H9 (cell line): ENCODE results near the gene IFT25. TPM values are rescaled to one million over a fixed set of nuclear protein-coding genes. Genes with fewer than 3 reads are reported as not detected.

ENCODE experiments used
- DNase-seq: peaks from one replicate; pipeline ENCODE4 v3.0.0-alpha.2; 2017
- H2AFZ ChIP-seq: one replicate; pipeline ENCODE4 v1.6.1; 2013; ENCODE audit warnings: mild to moderate bottlenecking, low read length, control low read depth, moderate library complexity
- H2AK5ac ChIP-seq: 2 replicates; pipeline ENCODE4 v1.6.1; 2013; ENCODE audit warnings: low read length, control low read depth, mixed read lengths; ENCODE audit not compliant: insufficient read length
- H2BK120ac ChIP-seq: one replicate; pipeline ENCODE4 v1.6.1; 2013; ENCODE audit warnings: low read depth, mild to moderate bottlenecking, low read length, control low read depth, inconsistent platforms; ENCODE audit not compliant: poor library complexity, severe bottlenecking
- H2BK12ac ChIP-seq: 2 replicates; pipeline ENCODE4 v1.6.1; 2013; ENCODE audit warnings: low read length, control low read depth, mixed read lengths, low read depth; ENCODE audit not compliant: insufficient read length
- H2BK15ac ChIP-seq: 2 replicates; pipeline ENCODE4 v1.6.1; 2013; ENCODE audit warnings: low read depth, low read length, control low read depth
- H2BK20ac ChIP-seq: one replicate; pipeline ENCODE4 v1.6.1; 2013; ENCODE audit warnings: low read depth, mild to moderate bottlenecking, low read length, control low read depth, inconsistent platforms; ENCODE audit not compliant: poor library complexity, severe bottlenecking
- H2BK5ac ChIP-seq: 2 replicates; pipeline ENCODE4 v1.6.1; 2013; ENCODE audit warnings: low read length, control low read depth, mixed read lengths; ENCODE audit not compliant: insufficient read length
- H3K14ac ChIP-seq: 2 replicates; pipeline ENCODE4 v1.6.1; 2013; ENCODE audit warnings: low read length, control low read depth; ENCODE audit not compliant: insufficient read depth
- H3K18ac ChIP-seq: 2 replicates; pipeline ENCODE4 v1.6.1; 2013; ENCODE audit warnings: low read depth, mild to moderate bottlenecking, mixed read lengths, low read length, control low read depth; ENCODE audit not compliant: insufficient read length
- H3K23ac ChIP-seq: 2 replicates; pipeline ENCODE4 v1.6.1; 2013; ENCODE audit warnings: low read length, control low read depth, mixed read lengths, low read depth; ENCODE audit not compliant: insufficient read length
- H3K23me2 ChIP-seq: 2 replicates; pipeline ENCODE4 v1.6.1; 2013; ENCODE audit warnings: low read depth, mild to moderate bottlenecking, mixed read lengths, low read length, control low read depth; ENCODE audit not compliant: insufficient read length, poor library complexity, severe bottlenecking
- H3K27ac ChIP-seq: 2 replicates; pipeline ENCODE4 v1.5.1; 2013; ENCODE audit warnings: low read length, control low read depth, mixed read lengths, low read depth; ENCODE audit not compliant: insufficient read length
- H3K27me3 ChIP-seq: 2 replicates; pipeline ENCODE4 v1.6.1; 2013; ENCODE audit warnings: low read length, control low read depth, inconsistent platforms; ENCODE audit not compliant: insufficient read depth
- H3K4ac ChIP-seq: 2 replicates; pipeline ENCODE4 v1.6.1; 2013; ENCODE audit warnings: low read depth, mild to moderate bottlenecking, control low read depth, inconsistent platforms, low read length, moderate library complexity
- H3K4me1 ChIP-seq: 2 replicates; pipeline ENCODE4 v1.6.1; 2013; ENCODE audit warnings: low read length, control low read depth, inconsistent platforms; ENCODE audit not compliant: insufficient read depth
- H3K4me2 ChIP-seq: 2 replicates; pipeline ENCODE4 v1.6.1; 2013; ENCODE audit warnings: low read length, control low read depth, mixed read lengths; ENCODE audit not compliant: insufficient read length, insufficient read depth
- H3K56ac ChIP-seq: 2 replicates; pipeline ENCODE4 v1.6.1; 2013; ENCODE audit warnings: low read depth, mild to moderate bottlenecking, mixed read lengths, low read length, control low read depth; ENCODE audit not compliant: insufficient read length
- H3K79me1 ChIP-seq: 2 replicates; pipeline ENCODE4 v1.6.1; 2013; ENCODE audit warnings: low read depth, mild to moderate bottlenecking, moderate library complexity, low read length, control low read depth, inconsistent platforms; ENCODE audit not compliant: insufficient read depth, poor library complexity, severe bottlenecking
- H3K79me2 ChIP-seq: 2 replicates; pipeline ENCODE4 v1.6.1; 2013; ENCODE audit warnings: low read length, control low read depth, inconsistent platforms; ENCODE audit not compliant: insufficient read depth
- H3K9ac ChIP-seq: 2 replicates; pipeline ENCODE4 v1.6.1; 2013; ENCODE audit warnings: low read length, control low read depth, mixed read lengths; ENCODE audit not compliant: insufficient read length; ENCODE audit errors: extremely low read depth
- H3K9me3 ChIP-seq: one replicate; pipeline ENCODE4 v1.6.1; 2013; ENCODE audit warnings: low read depth, low read length, inconsistent platforms; ENCODE audit not compliant: control insufficient read depth
- H3T11ph ChIP-seq: one replicate; pipeline ENCODE4 v1.6.1; 2013; ENCODE audit warnings: mild to moderate bottlenecking, low read length, control low read depth, inconsistent platforms
- H4K20me1 ChIP-seq: one replicate; pipeline ENCODE4 v1.6.1; 2013; ENCODE audit not compliant: control insufficient read depth, insufficient read length, insufficient read depth
- H4K5ac ChIP-seq: 2 replicates; pipeline ENCODE4 v1.6.1; 2013; ENCODE audit warnings: low read depth, mild to moderate bottlenecking, mixed read lengths, low read length, control low read depth; ENCODE audit not compliant: insufficient read length
- H4K8ac ChIP-seq: replicated peaks from 2 replicates; pipeline ENCODE4 v1.6.1; 2013; ENCODE audit warnings: low read length, control low read depth, mixed read lengths, low read depth; ENCODE audit not compliant: insufficient read length
- H4K91ac ChIP-seq: 2 replicates; pipeline ENCODE4 v1.6.1; 2013; ENCODE audit warnings: low read depth, mild to moderate bottlenecking, moderate library complexity, mixed read lengths, low read length, control low read depth; ENCODE audit not compliant: insufficient read length
- H3K27ac Mint-ChIP-seq, 3 experiments: 2 replicates in 2 of 3; 3 replicates in 1 of 3; pipeline ENCODE4 v1.8.0; 2020 to 2021; ENCODE audit warnings: mixed read lengths in 3 of 3, mild to moderate bottlenecking in 1 of 3, moderate library complexity in 1 of 3
- H3K27me3 Mint-ChIP-seq: 2 replicates; pipeline ENCODE4 v1.8.0; 2021; ENCODE audit warnings: low read depth, mild to moderate bottlenecking, moderate library complexity, mixed read lengths
- H3K36me3 Mint-ChIP-seq, 3 experiments: 2 replicates in 2 of 3; 3 replicates in 1 of 3; pipeline ENCODE4 v1.8.0; 2020 to 2021; ENCODE audit warnings: low read depth in 3 of 3, mixed read lengths in 3 of 3; ENCODE audit not compliant: insufficient read depth in 1 of 3
- H3K4me1 Mint-ChIP-seq, 2 experiments: 2 replicates each; pipeline ENCODE4 v1.8.0; 2020; ENCODE audit warnings: mixed read lengths in 2 of 2
- H3K4me3 Mint-ChIP-seq, 2 experiments: 2 replicates in 1 of 2; 3 replicates in 1 of 2; pipeline ENCODE4 v1.8.0; 2020 to 2021; ENCODE audit warnings: mild to moderate bottlenecking in 2 of 2, mixed read lengths in 2 of 2, moderate library complexity in 1 of 2
- H3K9me3 Mint-ChIP-seq, 2 experiments: 2 replicates in 1 of 2; 3 replicates in 1 of 2; pipeline ENCODE4 v1.8.0; 2020; ENCODE audit warnings: mild to moderate bottlenecking in 2 of 2, mixed read lengths in 2 of 2, moderate library complexity in 1 of 2
- WGBS: extraction: QIAGEN DNeasy Blood & Tissue Kit; methylation state at CpG from one replicate; pipeline ENCODE4 v1.1.7; 2013; ENCODE audit warnings: missing lambda C conversion rate, low lambda C conversion rate, mixed read lengths; ENCODE audit not compliant: insufficient read length; ENCODE audit errors: extremely low coverage; 5-methylcytosine and 5-hydroxymethylcytosine counted together
- total RNA-seq: library from RNA; stranded (reverse); gene quantifications from 2 replicates; pipeline ENCODE4 v1.2.1, GENCODE V29; 2021
- TF ChIP-seq, protein P1 (sequence below): fragments of 200-600 bp; sonication (generic); conservative IDR thresholded peaks from 3 replicates; pipeline ENCODE4 v1.8.0; 2021; ENCODE audit warnings: antibody characterized with exemption, mild to moderate bottlenecking

Gene IFT25
- total RNA-seq, 1 experiment from 2014 or later, result 36.8 TPM

DNA sequence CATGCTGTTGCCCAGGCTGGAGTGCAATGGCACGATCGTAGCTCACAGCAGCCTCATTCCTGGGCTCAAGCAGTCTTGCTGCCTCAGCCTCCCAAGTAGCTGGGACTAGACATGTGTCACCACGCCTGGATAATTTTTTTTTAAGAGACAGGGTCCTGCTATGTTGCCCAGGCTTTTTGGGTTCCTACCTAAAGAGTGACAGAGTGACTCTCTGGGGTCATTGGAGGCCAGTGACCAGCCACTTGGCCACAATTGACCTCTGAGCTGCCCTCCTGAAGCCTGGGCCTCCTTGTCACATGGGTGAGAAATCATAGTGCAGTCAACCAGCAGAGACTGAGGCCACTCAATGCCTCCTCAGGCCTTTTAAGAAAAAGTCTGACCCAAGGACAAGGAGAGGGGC lies 45.8 kb downstream of the IFT25 start:
- Histone ChIP-seq H3K79me2 (no peaks in the 10 kb centered on the region), H2AK5ac (no peak overlapping the region), H4K20me1 (no peaks in the 10 kb centered on the region), H3K4me2 (no peak overlapping the region), H2BK12ac (no peak overlapping the region), H3K9me3 (no peaks in the 10 kb centered on the region), H3K14ac (no peak overlapping the region), H4K8ac (no peak overlapping the region), H4K5ac (no peak overlapping the region), H2AFZ (no peak overlapping the region), H3K23ac (no peak overlapping the region), H4K91ac (no peak overlapping the region), H3K27me3 (no peaks in the 10 kb centered on the region), H3K23me2 (no peaks in the 10 kb centered on the region), H3K4me1 (no peaks in the 10 kb centered on the region), H3K27ac (no peak overlapping the region), H2BK120ac (no peak overlapping the region), H3K18ac (no peak overlapping the region), H3K4ac (no peak overlapping the region), H2BK20ac (no peak overlapping the region), H2BK5ac (no peak overlapping the region), H3K56ac (no peak overlapping the region), H3T11ph (no peak overlapping the region), H2BK15ac (no peak overlapping the region), H3K79me1 (no peaks in the 10 kb centered on the region), H3K9ac (no peak overlapping the region)
- WGBS, result no CpG with 5 or more reads among the region's 3 CpGs
- Mint-ChIP-seq H3K4me3 (no peak overlapping the region), H3K27me3 (peaks cover 7% of the 10 kb centered on the region), H3K36me3 (no peaks in the 10 kb centered on the region), H3K9me3 (no peaks in the 10 kb centered on the region), H3K4me1 (0 out of 4 replicates have a peak, but pooled peaks cover 0 to under 1% of the 10 kb centered on the region in 2 experiments), H3K27ac (no peak overlapping the region)
- no peak for DNase-seq
- TF ChIP-seq, protein P1, sequence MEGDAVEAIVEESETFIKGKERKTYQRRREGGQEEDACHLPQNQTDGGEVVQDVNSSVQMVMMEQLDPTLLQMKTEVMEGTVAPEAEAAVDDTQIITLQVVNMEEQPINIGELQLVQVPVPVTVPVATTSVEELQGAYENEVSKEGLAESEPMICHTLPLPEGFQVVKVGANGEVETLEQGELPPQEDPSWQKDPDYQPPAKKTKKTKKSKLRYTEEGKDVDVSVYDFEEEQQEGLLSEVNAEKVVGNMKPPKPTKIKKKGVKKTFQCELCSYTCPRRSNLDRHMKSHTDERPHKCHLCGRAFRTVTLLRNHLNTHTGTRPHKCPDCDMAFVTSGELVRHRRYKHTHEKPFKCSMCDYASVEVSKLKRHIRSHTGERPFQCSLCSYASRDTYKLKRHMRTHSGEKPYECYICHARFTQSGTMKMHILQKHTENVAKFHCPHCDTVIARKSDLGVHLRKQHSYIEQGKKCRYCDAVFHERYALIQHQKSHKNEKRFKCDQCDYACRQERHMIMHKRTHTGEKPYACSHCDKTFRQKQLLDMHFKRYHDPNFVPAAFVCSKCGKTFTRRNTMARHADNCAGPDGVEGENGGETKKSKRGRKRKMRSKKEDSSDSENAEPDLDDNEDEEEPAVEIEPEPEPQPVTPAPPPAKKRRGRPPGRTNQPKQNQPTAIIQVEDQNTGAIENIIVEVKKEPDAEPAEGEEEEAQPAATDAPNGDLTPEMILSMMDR, result no peak
